Stimulated activated CD4-positive, alpha-beta T cell treated with anti-CD3 and anti-CD28 coated beads, TNF-alpha, amount 100 ng/mL, for 4 hours (primary cell): ENCODE data around the gene SRBD1.
A peak's percentile ranks its signal among the peaks of the same experiment; 100 is the strongest.

Experiments
- DNase-seq, 3 experiments: peaks; one replicate each; pipeline ENCODE4 v3.0.0-alpha.2; 2020; ENCODE audit warnings: low read depth in 3 of 3

SRBD1 gene

DNA sequence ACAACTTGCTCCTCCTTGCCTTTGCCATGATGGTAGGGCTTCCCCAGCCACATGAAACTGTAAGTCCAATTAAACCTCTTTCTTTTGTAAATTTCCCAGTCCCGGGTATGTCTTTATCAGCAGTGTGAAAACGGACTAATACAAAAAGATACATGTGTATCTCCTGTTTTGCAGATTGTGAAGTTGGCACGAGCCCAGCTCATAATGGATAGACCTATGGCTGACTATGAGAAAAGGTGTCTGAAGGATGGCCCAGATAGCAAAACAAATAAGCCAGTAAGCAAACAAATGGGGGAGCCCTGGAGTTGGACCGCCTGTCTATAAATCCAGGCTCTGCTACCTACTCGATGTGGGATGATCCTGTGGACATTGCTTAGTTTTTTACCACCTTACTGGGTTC, 24.9 kb upstream of the SRBD1 start:
- no peak for DNase-seq

DNA sequence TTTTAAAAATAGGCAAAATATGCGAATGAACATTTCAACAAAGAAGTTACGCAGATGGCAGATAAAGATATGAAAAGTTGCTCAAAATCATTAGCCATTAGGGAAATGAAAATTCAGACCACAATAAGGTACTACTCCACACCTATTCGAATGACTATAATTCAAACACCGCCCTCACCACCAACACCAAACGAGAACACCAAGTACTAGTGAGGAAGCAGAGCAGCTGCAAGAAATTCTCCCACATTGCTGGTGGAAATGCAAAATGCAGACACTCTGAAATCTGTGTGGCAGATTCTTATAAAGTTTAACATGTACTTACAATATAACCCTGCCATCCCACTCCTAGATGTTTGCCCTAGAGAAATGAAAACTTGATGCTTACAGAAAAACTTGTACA, 23.2 kb upstream of the SRBD1 start:
- DNase-seq, result no peak

DNA sequence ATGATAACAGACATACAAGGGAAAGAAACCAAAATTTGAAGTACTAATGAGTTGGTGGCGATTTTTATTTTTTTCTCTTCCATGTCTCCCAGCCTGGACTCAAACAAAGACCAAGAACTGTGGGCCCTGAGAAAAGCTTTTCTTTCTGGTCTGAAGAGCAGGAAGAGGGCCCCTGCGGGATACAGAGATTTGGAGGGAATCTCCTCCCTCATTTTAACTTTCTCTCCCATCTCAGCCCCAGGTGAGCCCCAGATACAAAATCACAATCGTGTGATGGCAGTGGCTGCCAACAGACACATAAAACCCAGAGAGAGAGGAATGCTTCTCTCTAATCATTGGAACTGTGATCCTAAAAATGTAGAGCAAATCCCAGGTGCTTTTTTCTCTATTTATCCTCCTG, 20.9 kb upstream of the SRBD1 start:
- DNase-seq, result no peak

DNA sequence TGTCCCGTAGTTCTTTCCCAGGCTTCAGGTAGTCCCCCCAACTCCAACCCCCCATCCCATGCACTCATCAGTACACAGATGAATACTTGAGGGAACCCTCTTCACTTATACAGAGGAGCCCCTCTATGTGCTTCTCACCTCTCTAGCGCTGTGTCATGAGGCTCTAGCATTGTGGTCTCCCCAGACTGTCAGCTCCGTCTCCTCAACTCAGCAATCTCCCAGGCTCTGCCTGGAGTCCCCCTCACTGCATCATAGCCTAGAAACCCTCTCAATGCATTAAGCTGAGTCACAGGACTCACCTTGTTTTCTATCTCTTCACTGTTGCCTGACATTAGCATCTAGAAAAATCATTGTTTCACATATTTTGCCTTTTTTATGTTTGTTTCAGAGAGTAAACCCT, 20.3 kb upstream of the SRBD1 start:
- no peak for DNase-seq

DNA sequence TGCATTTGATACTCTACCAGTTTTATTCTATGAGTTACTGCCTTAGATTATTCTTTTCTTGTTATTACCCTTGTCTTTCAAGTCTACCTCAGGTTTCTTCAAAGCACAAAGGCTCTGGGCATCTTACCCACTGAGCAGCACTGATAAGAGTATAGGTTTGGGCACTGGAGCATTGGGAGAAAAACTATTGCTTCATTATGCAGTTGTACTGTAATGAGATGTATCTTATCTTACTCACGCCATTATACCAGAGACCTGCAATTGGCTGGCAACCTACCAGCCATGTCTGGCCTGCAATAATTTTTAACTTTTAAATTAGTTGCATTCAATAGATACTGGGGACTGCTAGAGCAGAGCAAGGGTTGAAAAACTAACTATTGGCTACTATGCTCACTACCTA, 18.9 kb upstream of the SRBD1 start:
- no peak for DNase-seq

DNA sequence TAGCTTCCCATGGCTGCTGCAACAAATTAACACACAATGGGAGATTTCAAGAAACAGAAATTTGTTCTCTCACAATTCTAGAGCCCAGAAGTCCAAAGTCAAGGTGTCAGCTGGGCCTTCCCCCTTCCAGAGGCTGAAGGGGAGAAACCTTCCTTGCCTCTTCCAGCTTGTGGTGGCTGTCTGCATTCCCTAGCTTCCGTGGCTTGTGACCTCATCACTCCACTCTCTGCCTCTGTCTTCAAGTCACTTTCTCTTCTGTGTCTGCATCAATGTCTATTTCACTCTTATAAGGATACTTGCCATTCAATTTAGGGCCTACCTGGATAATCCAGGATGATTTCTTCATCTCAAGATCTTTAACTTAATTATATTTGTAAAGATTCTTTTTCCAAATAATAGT, 16.8 kb upstream of the SRBD1 start:
- DNase-seq, result no peak

DNA sequence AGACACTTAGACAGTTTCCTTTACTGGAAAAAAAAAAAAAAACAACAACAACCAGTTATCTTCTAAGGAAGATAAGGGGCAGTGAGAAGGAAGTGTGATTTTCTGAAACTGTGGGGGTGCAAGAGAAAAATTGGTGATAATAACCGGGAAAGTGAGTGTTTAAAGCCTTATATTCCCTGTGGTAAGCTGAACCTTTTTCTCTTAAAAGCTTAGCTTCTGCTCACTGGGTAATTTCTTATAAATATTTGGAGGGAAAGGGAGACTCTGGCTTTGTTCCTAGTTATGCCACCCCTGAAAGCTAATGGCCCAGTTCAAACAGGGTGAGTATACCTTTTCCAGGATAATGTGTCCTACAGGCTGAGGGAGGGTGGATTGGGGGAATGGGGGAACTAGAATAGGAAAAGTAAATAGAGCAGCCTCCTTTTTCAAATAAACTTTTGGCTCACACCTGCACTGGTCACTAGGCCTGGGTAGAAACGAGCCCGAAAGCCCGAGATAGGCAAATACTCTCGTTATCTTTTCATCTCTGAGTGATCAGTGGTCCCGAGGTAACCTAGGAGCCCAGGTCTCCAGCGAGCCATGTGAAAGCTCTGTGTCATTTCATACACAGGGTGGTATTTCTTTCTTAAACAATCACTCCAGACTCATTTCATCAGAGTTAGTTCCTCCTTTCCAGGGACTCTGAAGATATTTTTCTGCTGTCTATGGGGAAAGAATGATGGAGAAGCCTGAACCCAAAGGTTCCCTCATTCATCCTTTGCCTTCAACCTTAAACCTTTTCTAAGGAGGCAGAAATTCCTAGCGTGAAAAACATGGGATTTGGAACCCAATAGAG, 15.5 kb upstream of the SRBD1 start:
- DNase-seq, result no peak

DNA sequence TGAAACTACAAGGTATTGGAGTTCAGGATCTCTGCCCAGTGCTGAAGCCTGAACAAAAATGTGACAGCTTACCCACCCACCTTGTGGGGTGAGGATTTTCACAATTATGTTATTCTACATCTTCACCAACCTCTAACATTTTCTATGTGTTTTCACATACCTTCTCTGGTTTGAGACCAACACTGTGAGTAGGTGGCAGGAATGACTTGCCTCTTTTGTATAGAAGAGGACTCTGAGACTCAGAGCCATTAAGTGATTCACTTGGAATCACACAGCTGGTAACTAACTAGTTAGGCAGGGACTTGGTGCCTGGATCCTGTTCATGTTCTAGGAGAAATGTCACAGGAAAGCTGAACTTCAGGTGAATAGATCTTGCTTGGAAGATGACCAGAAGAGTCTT, 14.8 kb upstream of the SRBD1 start:
- no peak for DNase-seq

DNA sequence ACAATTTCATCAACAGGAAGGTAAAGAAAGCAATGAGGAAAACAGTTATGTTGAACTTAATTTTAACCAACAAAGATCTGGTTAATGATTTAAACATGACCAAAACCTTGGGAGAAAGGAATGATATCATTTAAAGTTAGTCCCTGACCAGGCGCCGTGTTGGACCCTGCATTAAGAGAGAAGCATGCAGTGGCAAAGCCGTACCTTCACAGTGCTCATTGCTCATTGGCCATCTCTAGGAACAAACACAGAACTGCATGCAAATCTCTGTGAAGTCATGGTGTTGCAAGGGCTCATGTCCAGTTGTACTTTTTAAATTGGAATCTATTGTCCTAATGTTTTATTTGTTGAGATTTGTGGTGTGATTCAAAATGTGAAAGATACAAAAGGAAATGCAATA, 12.0 kb upstream of the SRBD1 start:
- DNase-seq, result no peak

DNA sequence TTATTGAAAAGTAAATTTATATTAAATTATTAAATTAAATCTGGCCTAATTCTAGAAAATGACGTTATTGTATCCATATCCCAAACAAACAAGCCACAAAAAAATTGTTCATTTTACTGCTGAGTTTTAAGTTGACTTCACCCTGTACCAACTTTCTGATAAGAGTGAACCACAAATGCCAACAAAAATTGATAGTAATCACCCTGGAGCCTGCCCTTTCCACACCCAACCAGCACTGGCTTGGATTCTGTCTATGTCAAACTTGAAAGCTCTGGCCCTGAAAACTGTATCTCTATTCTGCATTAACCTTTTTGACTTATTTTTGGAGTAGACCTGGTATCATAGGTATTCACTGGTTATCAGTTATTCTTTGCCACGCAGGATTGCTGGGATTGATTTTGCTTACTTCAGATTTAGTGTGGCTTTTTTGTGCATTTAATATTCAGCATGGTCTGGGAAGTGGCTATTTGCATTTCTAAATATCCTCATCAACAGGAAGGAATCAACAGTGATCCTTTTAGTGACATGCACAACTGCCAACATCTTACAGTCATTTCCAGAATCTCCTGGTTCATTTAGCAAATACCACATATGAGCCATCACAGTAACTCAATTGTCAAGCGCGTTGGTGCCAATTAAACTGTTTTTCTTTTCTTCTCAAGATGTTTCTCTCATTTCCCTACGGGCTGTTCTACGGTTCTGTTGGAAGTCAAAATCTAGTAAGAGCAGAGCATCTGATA, 11.4 kb upstream of the SRBD1 start:
- no peak for DNase-seq

DNA sequence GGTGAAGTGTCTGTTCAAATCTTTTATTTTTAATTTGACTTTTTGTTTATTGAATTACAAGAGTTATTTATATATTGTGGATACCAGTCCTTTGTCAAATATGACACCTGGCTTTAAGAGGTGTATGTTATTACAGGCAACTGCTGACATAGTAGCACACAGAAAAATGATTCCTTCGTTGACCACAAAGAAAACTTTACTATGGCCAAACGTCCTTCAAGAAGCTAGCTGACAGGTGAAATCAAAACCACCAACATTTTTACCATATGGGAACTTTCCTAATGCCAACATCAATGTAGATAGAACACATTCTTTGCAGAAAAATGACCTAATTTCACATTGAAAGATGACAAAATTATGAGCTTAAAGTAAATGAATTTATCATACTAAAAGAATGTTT, 6.4 kb upstream of the SRBD1 start:
- no peak for DNase-seq

DNA sequence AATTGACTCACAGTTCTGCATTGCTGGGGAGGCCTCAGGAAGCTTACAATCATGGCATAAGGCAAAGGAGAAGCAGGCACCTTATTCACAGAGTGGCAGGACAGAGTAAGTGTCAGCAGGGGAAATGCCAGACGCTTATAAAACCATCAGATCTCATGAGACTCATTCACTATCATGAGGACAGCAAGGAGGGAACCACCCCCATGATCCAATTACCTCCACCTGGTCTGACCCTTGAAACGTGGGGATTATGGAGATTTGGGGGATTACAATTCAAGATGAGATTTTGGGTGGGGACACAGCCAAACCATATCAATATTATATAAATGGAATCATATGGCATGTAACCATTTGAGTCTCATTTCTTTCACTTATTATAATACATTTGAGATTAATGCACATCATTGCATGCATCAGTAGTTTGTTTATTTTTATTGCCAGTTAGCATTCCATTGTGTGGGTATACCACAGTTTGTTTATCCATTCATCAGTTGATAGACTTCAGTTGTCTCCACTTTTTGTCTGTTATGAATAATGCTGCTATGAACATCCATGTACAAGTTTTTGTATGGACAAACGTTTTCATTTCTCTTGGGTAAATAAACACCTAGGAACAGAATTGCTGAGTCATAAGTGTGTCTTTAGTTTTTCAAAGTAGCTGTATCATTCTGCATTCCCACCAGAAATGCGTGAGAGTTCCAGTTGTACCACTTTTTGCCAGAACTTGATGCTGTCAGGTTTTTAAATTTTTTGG, 5.8 kb upstream of the SRBD1 start:
- no peak for DNase-seq

DNA sequence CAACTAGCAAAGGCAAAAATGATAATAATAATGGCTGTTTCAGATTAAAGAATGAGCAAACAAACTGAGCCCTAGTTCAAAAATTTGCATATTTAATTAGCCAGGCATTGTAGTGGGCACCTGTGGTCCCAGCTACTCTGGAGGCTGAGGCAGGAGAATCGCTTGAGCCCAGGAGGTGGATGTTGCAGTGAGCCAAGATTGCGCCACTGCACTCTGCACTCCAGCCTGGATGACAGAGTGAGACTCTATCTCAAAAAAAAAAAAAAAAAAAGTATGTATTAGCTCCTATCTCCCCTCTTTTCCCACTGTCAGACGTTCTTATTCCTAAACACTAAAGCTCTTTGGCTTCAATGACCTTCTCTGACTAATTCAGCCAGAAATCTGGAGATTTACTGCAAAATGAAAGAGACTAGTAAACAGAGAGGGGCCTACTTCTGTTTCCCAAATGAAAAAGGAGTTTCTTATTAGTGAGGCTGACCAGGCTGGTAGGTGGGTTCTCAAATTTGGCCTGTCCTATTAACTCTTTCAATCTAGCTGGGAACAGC, 3.9 kb upstream of the SRBD1 start:
- no peak for DNase-seq

DNA sequence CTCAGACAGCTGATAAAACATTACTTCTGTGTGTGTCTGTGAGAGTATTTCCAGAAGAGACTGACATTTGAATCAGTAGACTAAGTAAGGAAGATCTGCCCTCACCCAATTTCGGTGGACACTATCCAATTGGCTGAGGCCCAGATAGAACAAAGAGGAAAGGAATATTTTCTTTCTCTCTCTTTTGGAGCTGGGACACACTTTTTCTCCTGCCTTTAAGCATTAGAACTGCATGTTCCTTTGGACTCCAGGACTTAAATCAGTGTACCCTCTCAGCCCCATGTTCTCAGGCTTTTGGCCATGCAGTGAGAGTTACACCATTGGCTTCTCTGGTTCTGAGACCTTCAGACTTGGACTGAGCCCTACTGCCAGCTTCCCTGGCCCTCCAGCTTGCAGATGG, 3.3 kb upstream of the SRBD1 start:
- no peak for DNase-seq

DNA sequence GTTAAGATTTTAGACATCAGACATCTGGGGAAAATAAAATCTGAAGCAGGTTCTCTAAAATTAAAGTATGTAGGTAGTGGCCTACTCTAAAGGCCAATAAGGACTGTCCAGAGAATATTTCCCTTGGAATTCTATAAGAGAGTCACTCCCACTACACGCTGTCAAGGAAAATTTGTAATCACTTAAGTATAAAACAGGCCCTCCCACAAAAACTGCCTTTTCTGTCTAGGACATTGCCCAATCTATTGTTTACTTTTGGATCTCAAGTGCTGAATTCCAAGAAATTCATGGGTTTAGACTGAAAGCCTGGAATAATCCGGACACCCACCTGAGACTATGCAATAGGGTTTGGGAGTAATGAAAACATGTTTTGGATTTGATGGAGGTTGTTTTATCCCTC, 1.7 kb upstream of the SRBD1 start:
- no peak for DNase-seq

DNA sequence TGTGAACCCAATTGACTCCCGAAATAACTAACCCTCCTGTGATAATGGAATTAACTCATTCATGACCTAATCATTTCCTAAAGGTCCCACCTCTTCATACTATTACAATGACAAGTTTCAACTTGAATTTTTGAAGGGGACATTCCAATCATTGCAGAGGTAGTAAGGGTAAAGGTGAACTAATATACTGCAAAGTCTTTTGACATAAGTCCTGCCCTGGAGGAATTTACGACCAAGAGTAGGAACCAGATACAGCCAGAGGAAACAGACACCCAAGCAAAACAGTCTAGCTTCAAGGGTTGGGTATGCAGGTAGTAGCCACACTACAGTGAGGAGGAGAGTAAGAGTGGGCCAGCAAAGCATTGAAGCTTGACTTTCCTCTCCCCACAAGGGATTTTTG, 1.2 kb upstream of the SRBD1 start:
- no peak for DNase-seq

DNA sequence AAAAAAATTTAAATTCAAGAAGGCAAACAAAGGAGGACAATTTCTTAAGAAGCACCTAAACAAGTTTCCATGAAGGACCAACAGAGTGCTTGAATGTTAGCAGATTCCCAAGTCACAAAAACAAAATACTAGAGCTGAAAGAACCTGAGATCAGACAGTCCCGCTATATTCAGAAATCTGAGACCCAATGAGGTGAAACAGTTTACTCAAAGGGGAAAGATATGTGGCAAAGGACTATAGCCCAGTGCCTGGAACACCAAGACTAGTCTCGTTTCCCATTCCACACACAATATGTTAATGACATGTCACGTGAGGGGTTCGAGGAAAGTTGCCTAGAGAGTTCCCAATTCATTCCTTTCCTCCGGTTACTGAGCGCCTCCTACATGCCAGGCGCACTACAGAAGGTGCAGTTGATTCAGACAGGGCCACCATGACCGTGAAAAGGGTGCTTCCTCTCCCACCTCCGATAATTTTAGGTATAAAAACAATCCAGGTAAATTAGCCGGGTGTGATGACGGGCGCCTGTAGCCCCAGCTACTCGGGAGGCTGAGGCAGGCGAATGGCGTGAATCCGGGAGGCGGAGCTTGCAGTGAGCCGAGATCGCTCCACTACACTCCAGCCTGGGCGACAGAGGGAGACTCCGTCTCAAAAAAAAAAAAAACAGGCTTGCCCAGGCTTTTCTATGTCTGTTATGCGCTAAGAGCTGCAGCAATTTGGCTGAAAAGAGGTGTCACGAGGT, 617 bp downstream of the SRBD1 start:
- DNase-seq, result peak; percentile 0 to 20 (median 2)

DNA sequence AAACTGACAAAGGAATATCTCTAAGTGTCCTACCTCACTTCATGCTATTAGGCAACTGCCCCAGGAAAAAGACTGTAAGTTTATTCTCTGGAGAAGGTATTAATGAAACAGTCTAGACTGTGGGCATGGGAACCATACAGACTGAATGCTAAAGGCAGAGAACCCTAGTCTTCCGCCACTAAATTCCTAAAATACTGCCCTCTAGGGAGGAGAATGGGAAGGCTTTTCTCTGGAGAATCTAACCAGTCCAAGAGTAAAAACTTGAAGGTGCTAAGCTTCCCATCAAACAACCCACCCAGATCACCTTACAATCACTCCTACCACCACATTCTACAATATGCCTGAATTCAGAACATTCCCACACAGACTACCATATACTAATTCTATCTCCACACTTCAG, 3.4 kb downstream of the SRBD1 start:
- no peak for DNase-seq

DNA sequence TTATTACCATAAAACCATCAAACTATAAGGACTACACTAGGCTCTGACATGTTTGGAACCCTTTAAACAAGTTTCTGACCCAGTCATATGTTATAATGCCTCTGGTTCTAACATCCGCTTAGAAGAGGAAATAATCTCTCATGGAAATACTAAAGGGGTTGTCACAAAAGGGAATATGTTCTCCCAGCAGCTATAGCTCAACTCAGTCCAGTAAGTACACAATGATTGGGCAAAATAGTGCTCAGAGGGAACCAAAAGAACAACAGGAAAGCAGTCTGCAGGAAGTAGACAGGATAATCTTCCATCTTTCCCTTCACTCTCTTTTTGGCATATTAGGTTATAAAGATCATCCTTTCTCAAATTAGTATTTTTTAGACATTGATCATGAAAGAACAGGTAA, 4.3 kb downstream of the SRBD1 start:
- DNase-seq, result no peak

DNA sequence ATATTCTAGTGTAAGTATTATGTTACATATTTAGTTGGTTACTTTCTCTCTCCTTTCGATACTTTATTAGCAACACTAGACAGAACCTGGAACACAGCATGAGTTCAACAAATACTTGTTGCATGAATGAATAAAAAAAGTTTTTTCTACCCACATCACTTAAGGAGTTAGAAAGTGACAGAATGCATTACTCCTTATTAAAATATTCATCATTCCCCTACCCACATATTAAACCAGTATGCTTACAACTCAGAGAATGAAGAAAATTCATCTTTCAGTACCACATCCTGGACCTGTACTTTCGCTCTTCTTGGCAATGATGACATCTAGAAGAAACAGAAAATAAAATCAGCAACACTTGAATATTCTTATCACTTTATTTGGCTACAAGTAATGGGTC, 6.0 kb downstream of the SRBD1 start:
- DNase-seq, result no peak

DNA sequence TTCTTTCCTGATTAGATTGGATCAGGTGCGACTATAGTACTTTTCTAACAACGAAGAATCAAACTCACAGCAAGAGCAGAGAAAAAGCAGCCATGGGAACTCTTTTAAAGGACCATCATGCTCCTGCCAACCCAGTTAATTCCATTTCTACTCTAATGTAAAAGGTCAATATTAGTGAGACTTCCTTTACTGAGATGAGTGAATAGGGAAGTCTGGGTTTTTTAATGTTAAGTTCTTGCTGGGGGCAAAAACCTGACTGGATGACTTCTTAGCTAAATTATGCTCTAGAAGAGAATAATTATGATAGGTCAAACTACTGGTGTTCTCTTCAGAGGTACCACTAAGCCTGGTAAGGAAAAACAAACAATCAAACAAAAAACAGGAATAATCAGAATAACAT, 8.4 kb downstream of the SRBD1 start:
- DNase-seq, result no peak

DNA sequence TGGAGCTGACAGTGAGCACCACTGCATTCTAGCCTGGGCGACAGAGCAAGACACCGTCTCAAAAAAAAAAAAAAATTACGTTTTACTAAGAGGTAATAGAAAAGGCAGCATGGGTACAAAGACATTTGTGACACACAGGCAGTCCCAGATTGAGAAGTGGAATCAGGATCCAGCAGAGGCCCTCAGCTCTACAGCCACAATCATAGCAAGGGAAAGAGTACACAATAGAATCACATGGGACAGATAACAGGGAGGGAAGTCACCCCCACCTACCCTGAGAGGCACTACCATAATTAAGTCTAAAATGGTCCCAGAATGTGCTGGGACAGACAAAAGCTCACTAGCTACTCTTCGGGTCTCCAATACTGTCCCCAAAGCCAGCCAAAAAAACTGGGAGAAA, 12.5 kb downstream of the SRBD1 start:
- DNase-seq, result no peak
